ENCODE results near the gene DAND5. TPM values are rescaled to one million over a fixed set of nuclear protein-coding genes. Genes with fewer than 3 reads are reported as not detected.

DAND5 gene
- total and polyA plus RNA-seq, 8 donors: 0.13 to 0.54 (median 0.30) TPM; not detected in 1

DNA sequence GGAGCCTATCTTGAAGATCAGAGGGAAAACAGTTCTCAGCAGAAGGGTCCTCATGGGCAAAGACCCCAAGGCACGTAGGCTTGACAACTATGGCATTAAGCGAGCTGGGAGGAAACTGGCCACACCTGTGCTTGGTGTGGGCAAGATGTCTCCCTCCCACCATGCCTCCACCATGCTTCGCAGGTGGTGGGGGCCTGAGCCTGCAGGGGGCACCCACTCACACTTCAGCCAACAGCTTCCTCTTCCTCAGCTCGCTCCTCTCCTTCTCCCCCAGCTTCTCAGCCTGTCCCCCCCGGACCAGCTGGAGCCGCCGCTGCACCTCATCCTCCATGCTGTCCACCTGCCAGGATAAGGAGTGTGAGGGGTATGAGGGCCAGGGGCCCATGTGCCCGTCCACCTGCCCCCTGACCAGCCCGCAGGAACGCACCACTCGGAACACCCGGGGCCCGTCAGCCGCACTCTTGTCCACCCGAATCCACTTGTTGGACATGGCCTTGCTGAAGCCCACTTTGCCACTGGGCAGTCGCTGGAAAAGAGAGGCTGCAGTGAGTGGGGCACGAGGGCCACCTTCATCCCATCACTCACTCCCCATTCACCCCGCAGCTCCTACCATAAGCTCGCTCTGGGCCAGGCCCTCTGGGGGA, 39.3 kb upstream of the DAND5 start:
- peaks cover 9 to 26% of the 10 kb centered on the region in 2 donors for H3K4me1 ChIP-seq
- no peaks in the 10 kb centered on the region for H3K9me3 ChIP-seq
- TF ChIP-seq, protein P1, sequence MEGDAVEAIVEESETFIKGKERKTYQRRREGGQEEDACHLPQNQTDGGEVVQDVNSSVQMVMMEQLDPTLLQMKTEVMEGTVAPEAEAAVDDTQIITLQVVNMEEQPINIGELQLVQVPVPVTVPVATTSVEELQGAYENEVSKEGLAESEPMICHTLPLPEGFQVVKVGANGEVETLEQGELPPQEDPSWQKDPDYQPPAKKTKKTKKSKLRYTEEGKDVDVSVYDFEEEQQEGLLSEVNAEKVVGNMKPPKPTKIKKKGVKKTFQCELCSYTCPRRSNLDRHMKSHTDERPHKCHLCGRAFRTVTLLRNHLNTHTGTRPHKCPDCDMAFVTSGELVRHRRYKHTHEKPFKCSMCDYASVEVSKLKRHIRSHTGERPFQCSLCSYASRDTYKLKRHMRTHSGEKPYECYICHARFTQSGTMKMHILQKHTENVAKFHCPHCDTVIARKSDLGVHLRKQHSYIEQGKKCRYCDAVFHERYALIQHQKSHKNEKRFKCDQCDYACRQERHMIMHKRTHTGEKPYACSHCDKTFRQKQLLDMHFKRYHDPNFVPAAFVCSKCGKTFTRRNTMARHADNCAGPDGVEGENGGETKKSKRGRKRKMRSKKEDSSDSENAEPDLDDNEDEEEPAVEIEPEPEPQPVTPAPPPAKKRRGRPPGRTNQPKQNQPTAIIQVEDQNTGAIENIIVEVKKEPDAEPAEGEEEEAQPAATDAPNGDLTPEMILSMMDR (IDR thresholded peaks at IDR 0.05): no peak
- no peak overlapping the region for H3K4me3 ChIP-seq
- intact Hi-C loops (cut with DNase I): no loop called here
- no peak for ATAC-seq
- no peak for DNase-seq
- H3K27me3 ChIP-seq: no peaks in the 10 kb centered on the region
- H3K36me3 ChIP-seq: peaks cover 0 to 58% of the 10 kb centered on the region in 2 donors
- H3K27ac ChIP-seq: no peak overlapping the region

GRCh38 chr19:12932392-12933286, 36.7 kb upstream of the DAND5 start:
- H3K27me3 ChIP-seq: no peaks in the 10 kb centered on the region
- H3K27ac ChIP-seq: peak overlapping the region in 1 of 2 donors; percentile 83
- peaks cover 0 to 33% of the 10 kb centered on the region in 2 donors for H3K36me3 ChIP-seq
- peak; percentile 2 for ATAC-seq
- peak overlapping the region; percentile 64 to 92 for H3K4me3 ChIP-seq
- H3K9me3 ChIP-seq: no peaks in the 10 kb centered on the region
- intact Hi-C loops (cut with DNase I): no loop called here
- DNase-seq: no peak
- TF ChIP-seq, protein P1 (IDR thresholded peaks at IDR 0.05): no peak
- peaks cover 12 to 40% of the 10 kb centered on the region in 2 donors for H3K4me1 ChIP-seq

DNA sequence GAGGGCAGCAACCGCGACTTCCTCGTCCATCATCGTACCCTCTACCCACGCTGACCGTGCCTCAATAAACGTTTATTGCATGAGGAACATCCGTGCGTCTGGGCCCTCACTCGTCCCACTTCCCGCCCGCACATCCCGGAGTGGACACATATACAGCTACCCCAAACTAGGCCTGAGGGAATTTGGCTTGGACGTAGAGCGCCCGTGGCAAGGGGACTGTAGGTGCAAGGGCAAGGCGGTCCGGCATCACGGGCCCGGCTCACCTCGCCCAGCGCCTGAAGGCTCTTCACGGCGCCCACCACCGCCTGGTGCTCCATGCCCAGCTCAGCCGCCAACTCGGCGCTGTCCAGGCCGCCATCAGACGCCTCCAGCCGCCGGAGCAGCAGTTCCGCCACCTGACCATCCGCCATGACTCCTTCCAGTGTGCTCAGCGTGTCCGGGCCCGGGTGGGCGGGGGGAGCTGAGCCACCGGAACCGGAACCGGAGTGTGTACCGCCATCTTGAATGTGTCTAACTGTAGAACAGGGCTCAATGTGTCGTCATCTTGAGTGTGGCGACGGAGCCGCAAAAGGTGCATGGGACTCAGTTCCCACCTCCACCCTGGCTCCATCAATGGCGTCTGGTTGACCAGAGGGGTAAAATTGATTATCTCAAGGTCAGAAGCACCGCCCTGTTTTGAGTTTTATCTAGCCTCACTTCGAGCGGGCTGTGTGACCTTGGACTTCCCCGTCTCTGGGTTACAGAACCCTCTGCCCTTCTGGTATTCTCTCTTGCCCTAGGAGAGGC, 35.9 kb upstream of the DAND5 start, which contains the start of gene FARSA:
Gene FARSA, minus strand, starts transcription at position 425 of the 786 bp plus-strand sequence. Its CDS starts 15 bp downstream, at position 410.
- Histone ChIP-seq H3K9me3 (no peaks in the 10 kb centered on the region), H3K27me3 (no peaks in the 10 kb centered on the region), H3K4me1 (peaks cover 14 to 43% of the 10 kb centered on the region in 2 donors), H3K36me3 (peaks cover 0 to 24% of the 10 kb centered on the region in 2 donors), H3K27ac (peak within 1 kb of the TSS; percentile 65 to 83), H3K4me3 (peak within 1 kb of the TSS; percentile 64 to 92)
- DNase-seq: peak; percentile 85 to 96 (median 94)
- intact Hi-C loops (cut with DNase I): no loop called here
- TF ChIP-seq, protein P1 (IDR thresholded peaks at IDR 0.05): no peak
- ATAC-seq: peak; percentile 84

DNA sequence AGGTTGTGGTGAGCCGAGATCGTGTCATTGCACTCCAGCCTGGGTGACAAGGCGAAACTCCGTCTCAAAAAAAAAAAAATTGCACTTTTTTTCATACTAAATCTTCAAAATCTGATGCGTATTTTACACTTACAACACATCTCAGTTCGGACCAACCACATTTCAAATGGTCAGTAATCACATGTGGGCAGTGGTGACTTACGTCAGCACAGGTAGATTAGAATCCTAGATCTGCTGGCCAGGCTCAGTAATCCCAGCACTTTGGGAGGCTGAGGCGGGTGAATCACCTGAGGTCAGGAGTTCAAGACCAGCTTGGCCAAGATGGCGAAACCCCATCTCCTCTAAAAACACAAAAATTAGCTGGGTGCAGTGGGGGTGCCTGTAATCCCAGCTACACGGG, 34.3 kb upstream of the DAND5 start:
- H3K27ac ChIP-seq: no peak overlapping the region
- peaks cover under 1 to 18% of the 10 kb centered on the region in 2 donors for H3K36me3 ChIP-seq
- H3K9me3 ChIP-seq: no peaks in the 10 kb centered on the region
- no peak for DNase-seq
- peaks cover 19 to 52% of the 10 kb centered on the region in 2 donors for H3K4me1 ChIP-seq
- H3K4me3 ChIP-seq: no peak overlapping the region
- TF ChIP-seq, protein P1 (IDR thresholded peaks at IDR 0.05): no peak
- ATAC-seq: no peak
- H3K27me3 ChIP-seq: no peaks in the 10 kb centered on the region
- intact Hi-C loops (cut with DNase I): no loop called here
